NCI-H1436 treated with DMSO at 0.1 percent for 48 hours (cell line): ENCODE data around the gene RBSN.
A peak's percentile ranks its signal among the peaks of the same experiment; 100 is the strongest.

ENCODE experiments used
- DNase-seq: peaks from one replicate; lab custom pipeline; 2025; lab: John Stamatoyannopoulos, UW

The RBSN gene

DNA sequence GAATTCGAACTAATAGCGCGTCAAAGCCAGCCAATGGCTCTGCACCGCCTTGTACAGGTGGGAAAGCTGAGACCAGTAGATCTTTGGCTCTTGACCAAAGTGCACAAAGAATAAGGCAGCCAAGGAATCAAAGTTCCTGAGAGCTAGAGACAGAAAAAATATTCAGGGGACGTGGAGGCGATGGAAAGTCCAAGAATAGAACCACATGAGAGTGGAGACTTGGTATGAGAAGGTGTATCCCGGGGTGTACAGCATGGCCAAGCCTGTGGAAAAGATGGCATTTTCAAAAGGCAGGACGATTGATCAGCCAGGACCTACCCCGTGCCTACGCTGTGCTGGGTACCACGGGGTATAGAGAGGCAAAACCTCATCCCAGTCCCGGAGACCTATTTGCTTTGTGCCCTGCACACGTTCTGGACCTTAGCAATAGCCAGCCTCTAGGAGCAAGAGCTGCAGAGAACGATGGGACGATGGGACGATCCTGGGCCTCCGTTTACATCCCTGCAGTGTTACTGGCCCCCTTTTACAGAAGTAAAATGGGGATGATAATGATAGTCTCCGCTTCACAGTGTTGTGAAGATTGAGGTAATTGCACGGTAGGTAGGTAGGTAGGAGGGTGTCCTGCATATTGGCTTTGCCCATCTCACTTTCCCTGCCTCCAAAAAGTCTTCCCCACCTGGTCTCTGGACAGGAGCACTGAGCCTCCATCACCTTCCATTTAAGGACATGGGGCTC, 583 bp upstream of the RBSN start:
- no peak for DNase-seq

DNA sequence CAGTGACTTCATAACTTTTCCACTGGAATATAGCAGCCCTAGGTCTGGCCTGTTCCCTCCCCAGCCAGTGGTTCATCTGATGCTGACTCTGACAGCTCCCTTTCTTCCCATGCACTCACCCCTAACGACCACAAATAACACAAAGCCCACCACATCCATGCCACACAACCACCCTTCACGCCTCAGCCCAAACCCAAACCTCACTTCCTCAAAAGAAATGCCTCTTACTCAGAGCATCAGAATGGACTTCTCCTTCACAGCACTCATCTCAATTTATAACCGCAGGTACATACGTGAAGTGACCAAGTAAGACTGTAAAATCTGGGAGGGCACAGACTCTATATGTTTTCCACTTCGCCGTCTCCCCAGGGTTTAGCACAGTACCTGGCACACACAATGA, 1.1 kb downstream of the RBSN start:
- no peak for DNase-seq

DNA sequence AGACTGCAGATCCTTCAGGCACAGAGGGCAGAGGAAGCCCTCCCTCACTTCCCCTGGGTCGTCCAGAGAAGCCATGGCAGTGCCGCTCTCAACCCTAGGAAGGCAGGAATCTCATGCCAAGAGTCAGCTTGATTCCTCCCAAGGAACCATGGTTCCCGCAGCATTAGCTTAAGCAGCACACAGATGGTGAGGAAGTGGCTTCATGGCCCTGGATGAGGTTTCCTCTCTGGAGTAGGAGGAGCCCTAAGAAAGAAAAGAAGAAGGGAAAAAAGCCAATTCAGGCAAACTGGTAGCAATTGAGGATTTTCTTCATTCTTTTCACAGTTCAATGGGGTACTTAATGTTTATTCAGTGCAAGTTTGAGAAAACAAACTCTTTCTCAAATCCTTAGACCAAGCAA, 2.9 kb downstream of the RBSN start:
- no peak for DNase-seq

DNA sequence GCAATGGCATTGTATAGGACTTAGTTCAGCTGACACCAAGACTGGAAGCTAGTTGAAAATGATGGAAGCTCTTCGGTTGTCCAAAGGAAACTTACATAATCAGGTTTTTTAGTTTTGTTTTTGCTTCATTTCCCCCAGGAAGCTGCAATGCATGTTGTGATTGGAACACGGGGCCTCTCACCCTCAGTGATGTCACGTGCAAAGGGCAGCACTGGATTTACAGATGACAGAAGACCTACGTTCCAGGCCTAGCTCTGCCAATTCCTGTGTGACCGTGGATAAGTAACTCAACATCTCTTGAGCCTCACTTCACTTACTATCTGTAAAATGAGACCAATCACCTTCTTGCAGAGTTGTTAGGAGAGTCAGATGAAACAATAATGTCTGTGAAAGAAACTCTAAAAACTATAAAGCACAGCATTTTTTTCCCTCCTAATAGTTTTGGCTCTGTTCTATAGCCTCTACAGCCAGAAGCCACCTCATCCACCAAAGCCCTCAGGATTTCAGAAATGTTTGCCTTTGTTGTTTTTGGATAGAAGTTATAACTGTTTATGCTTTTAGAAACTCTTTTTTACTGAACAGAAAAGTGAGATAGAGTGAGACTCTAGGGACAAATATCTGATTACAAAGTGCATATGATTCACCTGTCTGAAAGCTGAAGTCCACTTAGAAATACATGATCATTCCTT, 4.6 kb downstream of the RBSN start:
- no peak for DNase-seq

DNA sequence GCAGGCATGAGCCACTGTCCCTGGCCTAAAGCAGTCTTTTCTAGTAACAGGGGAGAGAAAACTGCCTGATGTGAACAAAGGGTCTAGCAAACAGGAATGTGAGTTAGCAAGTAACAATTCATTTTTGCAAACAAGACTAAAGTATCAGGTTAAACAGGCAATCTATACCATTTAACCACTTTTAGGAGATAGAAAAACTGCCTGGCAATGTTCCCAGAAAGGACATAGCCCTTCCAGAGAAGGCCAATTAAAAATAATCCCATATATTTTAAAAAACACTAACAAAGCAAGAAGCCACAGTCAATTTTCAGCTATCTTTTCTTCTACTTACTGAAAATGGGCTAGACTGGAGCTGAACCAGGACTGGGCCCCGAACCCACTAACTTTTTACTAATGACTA, 6.3 kb downstream of the RBSN start:
- DNase-seq = no peak

DNA sequence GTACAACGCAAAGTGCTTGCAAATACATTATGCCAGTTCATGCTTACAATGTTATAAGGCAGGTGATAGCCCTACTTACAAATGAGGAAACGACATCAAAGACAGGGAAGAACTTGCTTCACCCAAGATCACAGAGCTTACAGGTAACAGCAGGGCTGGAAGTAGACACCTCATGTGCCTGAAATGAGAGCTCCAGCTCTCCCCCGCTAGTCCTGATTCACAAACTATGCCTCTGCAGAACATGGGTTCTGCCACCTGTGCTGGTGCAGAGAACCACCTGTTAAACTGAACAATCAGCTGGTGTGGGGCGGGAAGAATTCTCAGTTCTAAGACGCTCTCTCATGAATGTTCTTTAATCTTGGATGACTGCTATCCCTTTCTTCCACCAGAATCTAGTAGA, 7.4 kb downstream of the RBSN start:
- no peak for DNase-seq

DNA sequence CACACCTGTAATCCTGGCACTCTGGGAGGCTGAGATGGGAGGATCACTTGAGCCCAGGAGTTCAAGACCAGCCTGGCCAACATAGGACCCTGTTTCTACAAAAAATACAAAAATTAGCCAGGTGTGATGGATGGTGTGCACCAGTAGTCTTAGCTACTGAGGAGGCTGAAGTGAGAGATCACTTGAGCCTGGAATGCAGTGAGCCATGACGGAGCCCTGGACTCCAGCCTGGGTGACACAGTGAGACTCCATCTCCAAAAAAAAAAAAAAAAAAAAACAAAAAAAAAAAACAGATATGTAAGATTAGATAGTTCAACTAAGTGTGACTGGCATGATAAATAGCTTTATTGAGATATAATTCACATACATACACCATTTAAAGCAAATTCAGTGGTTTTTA, 9.7 kb downstream of the RBSN start:
- no peak for DNase-seq

DNA sequence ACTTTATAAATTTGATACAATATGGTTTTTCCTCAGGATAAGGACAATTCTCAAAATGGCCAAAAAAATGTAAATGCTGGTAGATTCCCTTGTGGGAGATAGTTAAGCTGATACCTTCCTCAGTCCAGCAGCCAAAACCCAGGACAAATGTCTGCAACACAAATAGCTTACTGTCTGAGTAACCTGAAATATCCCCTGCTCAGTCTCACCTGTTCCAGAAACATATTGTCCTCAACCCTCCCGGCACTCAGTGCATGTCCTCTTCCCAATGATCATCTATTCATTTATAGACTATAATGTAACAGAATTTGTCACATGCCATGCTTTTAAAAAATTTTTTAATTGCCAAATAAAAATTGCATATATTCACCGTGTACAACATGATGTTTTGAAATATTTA, 12.2 kb downstream of the RBSN start:
- DNase-seq = no peak

DNA sequence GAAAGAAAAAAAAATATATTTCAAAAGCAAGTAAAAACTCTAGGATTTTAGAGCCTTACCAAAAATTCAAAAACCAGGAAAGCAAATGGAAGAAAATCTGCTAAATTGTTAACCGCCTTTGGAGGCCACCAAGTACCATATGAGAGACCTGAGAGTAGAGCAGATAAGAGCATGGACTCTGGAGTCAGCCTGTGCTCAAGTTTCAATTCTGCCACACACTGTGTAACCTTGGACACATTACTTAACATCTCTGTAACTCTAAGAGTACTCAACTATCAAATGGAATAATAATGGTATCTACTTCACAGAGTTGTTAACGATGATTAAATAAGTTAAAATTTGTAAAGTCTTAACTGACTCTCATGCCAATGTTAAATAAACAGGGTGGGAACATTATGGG, 12.7 kb downstream of the RBSN start:
- DNase-seq = no peak

DNA sequence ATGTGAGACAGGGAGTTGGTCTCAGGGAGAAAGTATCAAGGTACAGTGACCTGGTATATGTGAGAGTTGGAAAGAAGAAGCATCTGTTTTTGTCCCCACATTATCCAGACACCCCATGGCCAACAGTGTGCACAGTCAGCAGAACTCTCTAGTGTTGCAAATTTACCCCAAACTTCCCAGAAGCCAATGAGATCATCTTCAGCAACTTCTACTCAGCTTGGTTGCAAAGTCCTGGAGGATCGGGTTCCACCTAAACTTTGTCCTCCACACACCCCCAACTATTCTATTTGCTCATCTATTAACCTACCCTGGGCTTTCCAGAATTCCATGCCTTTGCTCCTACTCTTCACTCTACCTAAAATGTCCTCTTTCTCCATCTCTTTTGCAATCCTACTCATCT, 15.7 kb downstream of the RBSN start:
- no peak for DNase-seq

DNA sequence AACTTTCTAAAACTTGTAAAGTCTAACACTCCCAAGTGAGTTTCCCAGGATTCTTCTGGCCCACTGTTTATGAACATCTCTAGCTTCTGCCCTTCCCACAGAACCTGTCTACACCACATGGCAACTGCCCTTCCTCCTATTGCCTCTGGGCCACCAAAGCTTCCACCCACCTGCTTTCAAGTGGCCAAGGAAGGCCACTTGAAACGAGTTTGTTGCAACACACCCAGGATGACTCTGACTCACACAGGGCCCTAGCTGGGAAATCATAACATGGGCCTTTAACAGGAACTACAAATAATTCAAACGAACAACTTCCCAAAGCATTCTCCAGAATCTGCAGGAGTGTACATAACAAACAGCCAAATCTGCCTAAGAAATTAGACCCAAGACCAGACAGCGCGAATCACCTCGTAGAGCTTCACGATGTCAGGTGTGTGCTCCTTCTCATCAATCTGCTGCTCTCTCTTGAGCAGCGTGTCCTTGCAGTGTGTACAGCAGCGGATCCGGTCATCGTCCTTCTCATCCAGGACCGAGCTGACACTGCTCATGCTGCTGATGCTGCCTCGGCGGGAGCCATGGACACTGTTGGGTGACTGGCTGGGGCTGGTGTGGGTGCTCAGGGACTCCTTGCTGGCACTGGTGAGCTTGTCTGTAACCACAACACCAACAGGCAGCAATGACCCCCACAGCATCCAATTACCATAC, 16.8 kb downstream of the RBSN start:
- DNase-seq = no peak

DNA sequence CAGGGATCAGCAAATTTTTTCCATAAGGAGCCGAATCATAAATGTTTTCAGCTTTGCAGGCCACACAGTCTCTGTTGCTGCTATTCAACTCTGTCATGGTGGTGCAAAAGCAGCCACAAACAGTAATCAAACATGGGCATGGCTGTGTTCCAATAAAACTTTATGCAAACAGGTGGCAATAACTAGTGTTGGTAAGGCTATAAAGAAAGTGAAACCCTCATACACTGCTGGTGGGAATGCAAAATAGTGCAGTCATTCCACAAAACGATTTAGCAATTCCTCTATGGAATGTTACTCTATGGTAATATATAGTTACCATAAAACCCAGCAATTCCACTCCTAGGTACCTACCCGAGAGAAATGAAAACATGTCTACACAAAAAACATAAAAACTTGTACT, 19.9 kb downstream of the RBSN start:
- DNase-seq = no peak

DNA sequence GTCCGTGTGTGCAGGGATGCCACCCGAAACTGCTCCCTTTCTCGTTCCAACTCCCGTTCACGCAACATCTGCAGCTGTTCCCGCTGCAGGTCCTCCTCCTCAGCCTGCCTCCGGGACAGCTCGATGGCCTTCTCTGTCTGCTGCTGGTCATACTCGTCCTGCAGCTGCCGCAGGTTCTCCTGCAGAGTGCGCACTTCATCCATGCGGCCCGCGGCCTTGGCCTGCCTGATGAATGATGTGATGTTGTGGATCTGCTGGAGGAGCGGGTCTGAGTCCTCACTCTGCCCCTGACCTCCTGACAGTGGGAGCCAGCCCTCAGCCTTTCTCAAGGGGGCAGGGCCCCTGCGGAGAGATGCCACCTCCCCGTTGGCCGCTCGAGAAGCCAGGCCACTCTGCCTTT, 24.4 kb downstream of the RBSN start:
- no peak for DNase-seq

DNA sequence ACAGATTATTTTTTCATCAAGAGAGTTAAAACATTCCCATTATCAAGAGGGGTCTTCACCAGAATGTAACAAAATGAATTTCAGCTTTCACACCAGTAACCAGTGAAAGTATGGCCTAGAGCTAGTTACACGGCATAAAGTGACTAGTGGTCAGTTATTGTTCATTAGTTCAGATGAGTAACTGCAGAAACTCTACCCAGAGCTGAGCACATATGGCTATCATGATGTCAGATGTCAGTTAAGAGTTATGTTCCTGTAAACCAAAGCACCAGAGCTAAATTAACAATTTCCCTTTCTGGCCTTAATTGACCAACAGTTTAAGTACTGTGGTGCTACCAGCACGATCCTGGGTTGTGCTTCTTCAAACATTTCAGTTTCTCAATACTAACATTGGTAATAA, 27.2 kb downstream of the RBSN start:
- DNase-seq = no peak

DNA sequence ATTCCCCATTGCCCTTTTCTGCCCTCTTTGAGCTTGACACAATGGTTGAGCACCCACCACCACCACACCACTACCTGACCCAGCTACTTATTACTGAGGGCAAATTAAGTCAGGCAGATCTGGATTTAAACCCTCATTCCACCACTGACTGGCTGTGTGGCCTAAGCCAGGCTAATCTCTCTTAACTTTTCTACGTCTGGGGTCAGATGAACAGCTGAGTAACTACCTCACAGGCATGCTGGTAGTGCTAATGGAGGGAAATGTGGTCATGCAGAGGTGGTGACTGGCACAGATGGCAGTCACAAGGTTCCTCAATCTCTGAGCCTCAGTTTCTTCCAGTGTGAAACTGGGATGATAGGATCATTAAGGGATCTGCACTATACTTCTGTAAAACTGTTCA, 29.5 kb downstream of the RBSN start:
- DNase-seq = no peak

DNA sequence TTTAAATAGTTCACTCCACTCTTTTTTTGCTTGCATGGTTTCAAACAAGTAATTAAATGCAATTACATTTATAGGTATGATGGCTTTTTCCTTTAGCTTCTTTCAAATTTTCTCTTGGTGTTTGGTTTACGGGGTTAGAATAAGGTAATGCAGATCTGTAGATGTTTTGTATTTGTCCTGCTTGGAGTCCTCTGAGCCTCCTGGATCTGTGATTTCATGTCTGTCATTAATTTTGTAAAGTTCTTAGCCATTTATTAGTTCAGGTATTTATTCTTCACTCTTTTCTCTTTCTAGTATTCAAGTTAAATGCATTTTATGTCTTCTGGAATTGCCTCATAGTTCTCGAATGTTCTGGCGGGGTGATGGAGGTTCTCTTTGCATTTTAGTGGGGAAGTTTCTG, 32.5 kb downstream of the RBSN start:
- no peak for DNase-seq

DNA sequence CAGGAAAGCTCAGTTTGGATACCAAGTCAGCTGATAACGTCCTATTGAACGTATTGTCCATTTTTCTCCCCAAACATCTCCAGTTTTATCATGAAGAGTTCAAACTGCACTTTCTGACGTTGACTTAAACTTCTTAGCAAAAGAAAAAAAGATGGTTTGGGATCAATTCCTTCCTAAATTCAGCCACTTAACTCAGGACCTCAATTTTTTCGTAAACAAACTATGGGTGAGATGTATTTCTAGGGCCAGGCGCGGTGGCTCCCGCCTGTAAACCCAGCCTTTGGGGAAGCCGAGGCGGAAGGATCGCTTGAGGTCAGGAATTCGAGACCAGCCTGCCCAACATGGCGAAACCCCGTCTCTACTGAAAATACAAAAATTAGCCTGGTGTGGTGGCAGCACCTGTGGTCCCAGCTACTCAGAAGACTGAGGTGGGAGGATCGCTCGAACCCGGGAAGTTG, 33.4 kb downstream of the RBSN start:
- no peak for DNase-seq

DNA sequence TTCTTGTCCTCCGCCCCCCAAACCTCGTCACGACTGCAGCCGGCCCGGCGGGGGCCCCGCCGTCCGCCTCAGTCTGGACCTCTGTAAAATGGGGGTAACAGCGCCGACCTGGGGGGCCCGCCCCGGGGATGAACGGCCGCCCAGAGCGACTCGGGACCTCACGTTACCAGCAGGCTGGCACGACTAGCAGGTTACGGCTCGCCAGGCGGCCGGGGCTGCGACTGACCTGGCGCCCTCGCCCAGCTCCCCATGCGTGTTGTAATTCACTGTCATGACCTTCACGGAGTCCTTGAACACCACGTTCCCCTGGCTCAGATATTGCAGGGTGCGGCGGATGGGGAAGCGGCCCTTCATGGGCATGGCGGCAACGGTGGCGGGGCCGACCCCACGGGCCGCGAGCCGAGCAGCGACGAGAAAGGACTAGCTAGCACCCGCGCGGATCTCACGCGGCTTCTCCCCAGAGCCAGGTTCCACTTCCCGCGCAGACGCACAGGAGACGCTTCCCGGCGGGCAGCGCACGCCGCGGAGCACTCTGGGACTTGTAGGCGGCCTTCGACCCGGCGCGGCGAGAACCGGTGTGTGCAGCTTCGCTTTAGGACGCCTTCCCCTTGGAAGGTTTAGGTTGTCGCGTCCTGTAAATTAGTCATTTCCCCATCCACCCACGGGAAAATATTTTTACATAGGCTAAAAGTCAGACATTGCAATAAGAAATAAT, 34.0 kb downstream of the RBSN start, which contains the start of gene MRPS25:
Gene MRPS25, minus strand, starts transcription at position 481 of the 715 bp plus-strand sequence. Its CDS starts 121 bp downstream, at position 360.
- peak; percentile 3 for DNase-seq

DNA sequence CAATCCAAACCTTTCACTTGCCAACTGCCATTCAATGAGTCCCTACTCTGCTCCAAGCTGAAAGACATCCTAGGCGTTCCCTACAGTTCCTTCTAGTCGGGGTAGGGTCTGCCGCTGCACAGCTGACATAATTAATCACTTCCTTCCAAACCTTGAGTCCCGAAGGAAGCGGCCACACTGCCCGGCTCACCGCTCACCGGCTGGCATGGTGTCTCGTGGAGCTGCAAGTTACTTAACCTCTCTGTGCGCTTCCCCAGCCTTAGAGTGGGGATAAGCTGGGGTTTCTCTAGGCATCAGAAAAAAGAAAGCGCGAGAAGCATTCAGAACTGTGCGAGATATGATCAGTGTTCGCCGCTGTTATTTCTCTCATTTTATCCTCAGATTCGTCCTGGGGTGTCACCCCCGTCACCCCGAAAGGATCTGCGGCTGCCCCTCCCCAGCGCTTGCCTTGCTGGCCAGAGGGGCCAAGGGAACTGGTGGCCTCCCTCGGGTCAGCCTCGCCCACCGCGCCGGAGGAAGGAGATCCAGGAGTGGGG, 34.6 kb downstream of the RBSN start:
- no peak for DNase-seq

DNA sequence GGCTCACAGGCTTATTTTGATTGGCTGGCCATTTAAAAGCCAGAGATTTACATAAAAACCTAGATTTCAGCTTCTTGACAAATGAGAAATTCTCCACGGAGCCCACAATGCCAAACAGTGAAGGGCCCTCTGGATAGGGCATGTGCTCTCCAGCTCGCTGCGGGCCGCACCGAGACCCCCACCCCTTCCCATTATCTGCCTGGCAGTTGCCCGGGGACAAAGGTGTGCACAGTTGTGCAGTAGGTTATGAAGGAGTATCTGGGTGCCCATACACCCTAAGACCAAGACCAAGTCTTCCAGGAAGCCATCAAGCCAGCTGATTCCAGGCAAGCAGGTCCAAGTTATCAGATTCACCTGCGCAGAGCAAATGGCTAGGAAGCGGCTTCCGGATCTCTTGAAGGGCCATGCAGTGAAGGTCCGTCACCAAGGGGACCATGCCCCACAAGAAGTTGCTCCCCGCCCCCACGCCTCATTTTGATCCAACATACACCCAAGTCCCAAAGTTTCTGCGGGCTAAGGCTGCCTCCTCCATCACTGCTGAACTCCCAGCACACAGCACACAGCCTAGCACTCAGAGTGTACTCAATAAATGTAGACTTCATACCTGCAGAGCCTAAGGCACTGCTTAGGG, 35.2 kb downstream of the RBSN start:
- no peak for DNase-seq

DNA sequence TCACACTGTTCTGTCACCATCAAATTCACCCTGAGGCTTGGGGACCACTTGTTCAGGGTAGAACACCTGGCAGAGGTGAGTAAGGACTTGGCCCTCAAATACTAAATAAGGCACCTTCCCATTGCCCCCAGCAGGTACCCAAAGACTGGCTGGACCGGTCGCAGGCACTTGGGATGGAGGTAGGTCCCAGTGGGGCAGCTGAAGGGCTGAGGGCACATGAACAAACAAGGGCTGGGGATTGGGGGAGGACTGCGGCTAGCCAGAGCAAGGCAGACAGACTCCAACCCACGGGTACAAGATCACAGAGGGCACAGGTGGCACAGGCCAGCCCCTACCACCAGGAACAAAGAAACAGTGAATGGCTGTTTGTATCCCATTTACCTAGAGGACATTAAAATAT, 35.7 kb downstream of the RBSN start:
- no peak for DNase-seq

DNA sequence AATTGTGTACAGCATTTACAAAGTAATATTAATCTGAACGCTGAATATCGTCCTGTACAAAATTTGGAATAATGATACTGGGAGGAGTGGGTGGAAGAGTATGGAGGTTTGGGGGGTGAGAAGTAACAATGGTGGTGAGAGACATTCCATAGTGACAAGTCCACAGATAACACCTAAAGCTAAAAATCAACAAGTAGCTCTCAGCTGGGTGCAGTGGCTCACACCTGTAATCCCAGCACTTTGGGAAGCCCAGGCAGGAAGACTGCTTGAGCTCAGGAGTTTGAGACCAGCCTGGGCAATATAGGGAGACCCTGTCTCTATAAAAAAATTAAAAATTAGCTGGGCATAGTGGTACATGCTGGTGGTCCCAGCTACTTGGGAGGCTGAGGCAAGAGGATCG, 38.9 kb downstream of the RBSN start:
- no peak for DNase-seq
